GM12891 (cell line): ENCODE measurements around the gene YWHAH.

ENCODE experiments used
- POLR2A ChIP-seq: IDR thresholded peaks from 2 replicates; pipeline ENCODE4 v1.6.1; 2011; ENCODE audit warnings: low read depth, low read length, control low read depth
- SPI1 ChIP-seq: IDR thresholded peaks from 2 replicates; pipeline ENCODE4 v1.6.1; 2011; ENCODE audit warnings: low read depth, low read length, control low read depth
- TAF1 ChIP-seq: IDR thresholded peaks from 2 replicates; pipeline ENCODE4 v1.6.1; 2011; ENCODE audit warnings: low read depth, low read length, control low read depth

- TF ChIP-seq SPI1 (no peak), TAF1 (no peak), POLR2A (no peak)
Measured at GRCh38 chr22:32005453-32005852, 61.1 kb downstream of the YWHAH start.
